ENCODE data around the gene NFS1. TPM values are rescaled to one million over a fixed set of nuclear protein-coding genes. Genes with fewer than 3 reads are reported as not detected.
A peak's percentile ranks its signal among the peaks of the same experiment; 100 is the strongest.
"Not testable (repeated sequence)": the region's sequence is repeated elsewhere in the genome, so short reads cannot be mapped to it uniquely, and the experiment has no call there.

Gene NFS1
- 37.0 and 40.6 TPM in 2 replicates for total RNA-seq

DNA sequence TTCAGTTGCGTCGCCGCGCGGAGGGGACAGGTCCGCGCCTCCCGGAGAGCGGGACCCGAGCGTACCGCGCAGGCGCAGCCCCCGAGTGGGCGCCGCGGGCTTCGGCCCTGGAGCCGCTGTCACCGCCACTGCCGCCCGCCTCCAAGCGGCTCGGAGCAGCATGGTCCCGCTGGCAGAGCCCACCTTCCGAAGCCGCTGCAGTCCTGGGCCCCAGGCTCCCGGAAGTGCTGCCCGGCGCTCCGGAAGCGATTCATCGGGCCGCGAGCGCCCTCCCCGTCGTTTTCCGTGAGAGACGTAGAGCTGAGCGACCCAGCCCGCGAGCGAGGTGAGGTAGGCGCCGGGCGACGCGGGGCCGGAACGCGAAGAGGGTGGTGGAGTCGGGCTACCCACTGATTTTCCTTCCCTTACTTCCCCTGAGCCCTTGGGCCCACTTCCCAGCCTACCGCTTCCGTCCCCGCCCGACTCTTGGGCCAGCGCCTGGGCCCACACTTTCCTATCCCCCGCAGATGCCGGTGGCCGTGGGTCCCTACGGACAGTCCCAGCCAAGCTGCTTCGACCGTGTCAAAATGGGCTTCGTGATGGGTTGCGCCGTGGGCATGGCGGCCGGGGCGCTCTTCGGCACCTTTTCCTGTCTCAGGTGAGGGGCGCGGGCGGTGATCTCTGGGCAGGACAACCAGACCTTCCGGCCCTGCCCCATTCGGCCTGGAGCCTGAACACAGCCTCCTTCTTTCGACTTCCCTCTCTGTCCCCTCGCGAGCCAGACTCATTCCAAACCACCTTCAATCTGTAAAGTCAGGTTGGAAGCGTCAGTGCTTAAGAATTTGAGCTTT is at the start of gene NFS1, which contains the start of gene ROMO1:
Gene NFS1 (minus strand): TSS at position 226 of the 830 bp plus-strand sequence. CDS start 64 bp downstream, at position 162.
Gene ROMO1 (plus strand): TSS at position 279 of the 830 bp plus-strand sequence. CDS start 228 bp downstream, at position 507.
- H3K4me3 ChIP-seq (ENCODE audit: low read depth, low read length), result peak within 1 kb of the TSS; percentile 73
- DNase-seq (ENCODE audit: low read depth), result peak; percentile 80
- no peak for TF ChIP-seq CTCF (IDR thresholded peaks at IDR 0.05; ENCODE audit: insufficient read depth, low read depth, low read length)

DNA sequence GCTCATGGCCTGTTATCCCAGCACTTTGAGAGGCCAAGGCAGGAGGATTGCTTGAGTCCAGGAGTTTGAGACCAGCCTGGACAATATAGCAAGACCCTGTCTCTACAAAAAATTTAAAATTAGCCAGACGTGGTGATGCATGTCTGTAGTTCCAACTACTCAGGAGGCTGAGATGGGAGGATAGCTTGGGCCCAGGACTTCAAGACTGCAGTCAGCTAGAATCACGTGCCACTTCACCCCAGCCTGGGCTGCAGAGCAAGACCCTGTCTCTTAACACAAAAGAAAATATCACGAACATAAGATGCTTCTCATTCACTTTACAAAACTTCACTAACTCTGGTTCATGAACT is 45.3 kb upstream of the NFS1 start:
- DNase-seq (ENCODE audit: low read depth); H3K4me3 ChIP-seq (ENCODE audit: low read depth, low read length): not testable (repeated sequence)

GRCh38 chr20:35743693-35744491 is 44.7 kb upstream of the NFS1 start:
- peak; percentile 63 for DNase-seq (ENCODE audit: low read depth)
- H3K4me3 ChIP-seq (ENCODE audit: low read depth, low read length), result peak overlapping the region; percentile 32
- no peak for TF ChIP-seq CTCF (IDR thresholded peaks at IDR 0.05; ENCODE audit: insufficient read depth, low read depth, low read length)

- peak overlapping the region; percentile 77 for H3K4me3 ChIP-seq (ENCODE audit: low read depth, low read length)
- no peak for TF ChIP-seq CTCF (IDR thresholded peaks at IDR 0.05; ENCODE audit: insufficient read depth, low read depth, low read length)
- peak; percentile 57 for DNase-seq (ENCODE audit: low read depth)
Observed at GRCh38 chr20:35742741-35743523, 43.8 kb upstream of the NFS1 start.

- H3K4me3 ChIP-seq (ENCODE audit: low read depth, low read length), result peak within 1 kb of the TSS; percentile 97
- TF ChIP-seq CTCF (IDR thresholded peaks at IDR 0.05; ENCODE audit: insufficient read depth, low read depth, low read length), result peak; percentile 40
- peak; percentile 100 for DNase-seq (ENCODE audit: low read depth)
Observed at GRCh38 chr20:35741892-35742740, 43.0 kb upstream of the NFS1 start, which contains the start of gene RBM39. TSS of gene RBM39 (minus strand) at chr20:35742260. CDS start at chr20:35740874, 1,386 bp downstream.

DNA sequence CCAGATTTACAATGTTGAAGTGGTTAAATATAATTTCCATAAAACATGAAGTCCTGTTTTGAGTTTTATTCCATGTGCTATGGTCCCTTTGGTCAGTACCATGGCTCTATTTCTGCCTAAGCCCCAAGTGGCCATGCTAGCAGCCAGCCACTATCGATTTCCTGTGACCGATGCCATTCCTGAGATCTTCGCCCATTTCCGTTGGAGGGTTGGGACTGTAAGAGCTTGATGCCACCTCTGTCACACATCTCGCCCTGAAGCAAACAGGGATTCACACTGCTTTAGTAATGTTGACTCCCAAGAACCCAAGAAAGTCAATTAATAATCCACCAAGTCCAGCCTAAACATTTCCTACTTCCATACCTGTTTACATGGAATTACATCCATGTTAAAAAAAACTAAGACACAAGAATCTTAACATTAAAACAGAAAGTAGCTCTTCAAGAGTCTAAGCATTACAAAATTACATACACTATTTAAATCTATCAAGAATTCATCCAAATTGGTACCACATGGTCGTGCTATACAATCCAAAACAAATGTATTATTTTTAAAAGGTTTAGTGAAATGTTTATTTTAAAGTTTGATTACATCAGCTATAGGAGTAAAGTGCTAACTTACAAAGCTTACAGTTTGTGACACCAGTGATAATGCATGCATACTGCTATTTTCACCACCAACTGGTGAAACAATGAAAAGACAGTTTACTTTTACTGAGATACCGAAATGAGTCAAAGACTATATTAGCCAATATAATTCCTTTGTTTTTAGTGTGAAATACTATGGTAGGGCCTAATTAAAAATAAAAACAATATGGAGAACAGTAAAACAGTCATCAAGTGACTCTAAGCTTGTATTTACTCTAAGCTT is 40.4 kb upstream of the NFS1 start:
- DNase-seq (ENCODE audit: low read depth), result peak; percentile 35
- TF ChIP-seq CTCF (IDR thresholded peaks at IDR 0.05; ENCODE audit: insufficient read depth, low read depth, low read length), result peak; percentile 27
- peak overlapping the region; percentile 97 for H3K4me3 ChIP-seq (ENCODE audit: low read depth, low read length)

Data from fibroblast of villous mesenchyme (primary cell).